DOHH2 (cell line): Measurements from ENCODE around the gene UBE2G2.

Experiments
- EZH2phosphoT487 ChIP-seq: fragments of 200-600 bp; sonication (generic); IDR thresholded peaks from 2 replicates; pipeline ENCODE4 v1.6.1; 2017; ENCODE audit warnings: borderline replicate concordance, mild to moderate bottlenecking, antibody characterized with exemption, low read length, moderate library complexity, mixed read lengths
- TF ChIP-seq, protein P1 (sequence below): fragments of 200-600 bp; sonication (generic); IDR thresholded peaks from one replicate; pipeline ENCODE4 v1.5.1; 2014; ENCODE audit warnings: antibody characterized with exemption, mild to moderate bottlenecking, low read depth, low read length; ENCODE audit not compliant: poor library complexity, severe bottlenecking

DNA sequence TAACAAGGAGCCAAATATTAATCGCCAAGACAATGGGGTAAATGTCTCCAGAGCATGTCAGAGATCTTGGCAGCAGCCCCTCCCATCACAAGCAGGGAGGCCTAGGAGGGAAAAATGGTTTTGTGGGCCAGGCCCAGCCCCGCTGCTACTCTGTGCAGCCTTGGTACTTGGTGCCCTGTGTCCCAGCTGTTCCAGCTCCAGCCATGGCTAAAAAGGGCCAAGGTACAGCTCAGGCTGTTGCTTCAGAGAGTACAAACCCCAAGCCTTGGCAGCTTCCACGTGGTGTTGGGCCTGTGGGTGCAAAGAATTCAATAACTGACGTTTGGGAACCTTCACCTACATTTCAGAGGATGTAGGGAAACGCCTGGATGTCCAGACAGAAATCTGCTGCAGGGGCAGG lies 10.4 kb downstream of the UBE2G2 start:
- TF ChIP-seq, protein P1, sequence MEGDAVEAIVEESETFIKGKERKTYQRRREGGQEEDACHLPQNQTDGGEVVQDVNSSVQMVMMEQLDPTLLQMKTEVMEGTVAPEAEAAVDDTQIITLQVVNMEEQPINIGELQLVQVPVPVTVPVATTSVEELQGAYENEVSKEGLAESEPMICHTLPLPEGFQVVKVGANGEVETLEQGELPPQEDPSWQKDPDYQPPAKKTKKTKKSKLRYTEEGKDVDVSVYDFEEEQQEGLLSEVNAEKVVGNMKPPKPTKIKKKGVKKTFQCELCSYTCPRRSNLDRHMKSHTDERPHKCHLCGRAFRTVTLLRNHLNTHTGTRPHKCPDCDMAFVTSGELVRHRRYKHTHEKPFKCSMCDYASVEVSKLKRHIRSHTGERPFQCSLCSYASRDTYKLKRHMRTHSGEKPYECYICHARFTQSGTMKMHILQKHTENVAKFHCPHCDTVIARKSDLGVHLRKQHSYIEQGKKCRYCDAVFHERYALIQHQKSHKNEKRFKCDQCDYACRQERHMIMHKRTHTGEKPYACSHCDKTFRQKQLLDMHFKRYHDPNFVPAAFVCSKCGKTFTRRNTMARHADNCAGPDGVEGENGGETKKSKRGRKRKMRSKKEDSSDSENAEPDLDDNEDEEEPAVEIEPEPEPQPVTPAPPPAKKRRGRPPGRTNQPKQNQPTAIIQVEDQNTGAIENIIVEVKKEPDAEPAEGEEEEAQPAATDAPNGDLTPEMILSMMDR, result no peak
- no peak for TF ChIP-seq EZH2phosphoT487
